HG03354 (cell line): Measurements from ENCODE around the gene KRT27.

ENCODE experiments used
- ATAC-seq: cut with Tn5 transposase; IDR thresholded peaks from one replicate; pipeline ENCODE4 v1.9.1; 2021; ENCODE audit warnings: mild to moderate bottlenecking; ENCODE audit not compliant: unreplicated experiment, poor library complexity, severe bottlenecking

KRT27 gene

GRCh38 chr17:40812639-40813038 lies 30.3 kb upstream of the KRT27 start:
- ATAC-seq, result no peak

GRCh38 chr17:40810494-40810893 lies 28.1 kb upstream of the KRT27 start:
- no peak for ATAC-seq

- ATAC-seq, result no peak
Measured at GRCh38 chr17:40809721-40810421, 27.5 kb upstream of the KRT27 start.

GRCh38 chr17:40806131-40806530 lies 23.8 kb upstream of the KRT27 start:
- ATAC-seq, result no peak

GRCh38 chr17:40803617-40804082 lies 21.3 kb upstream of the KRT27 start:
- no peak for ATAC-seq

GRCh38 chr17:40801157-40801556 lies 18.8 kb upstream of the KRT27 start:
- ATAC-seq, result no peak

GRCh38 chr17:40800381-40800780 lies 18.0 kb upstream of the KRT27 start:
- no peak for ATAC-seq

GRCh38 chr17:40799859-40800258 lies 17.5 kb upstream of the KRT27 start, which contains the start of gene KRT28:
KRT28 (minus strand) TSS chr17:40799959; CDS start chr17:40799893, 66 bp downstream.
- no peak for ATAC-seq

- no peak for ATAC-seq
Measured at GRCh38 chr17:40796846-40797245, 14.5 kb upstream of the KRT27 start.

- no peak for ATAC-seq
Measured at GRCh38 chr17:40795019-40795667, 12.8 kb upstream of the KRT27 start.

- no peak for ATAC-seq
Measured at GRCh38 chr17:40794466-40794865, 12.1 kb upstream of the KRT27 start.

- no peak for ATAC-seq
Measured at GRCh38 chr17:40793832-40794231, 11.5 kb upstream of the KRT27 start.

GRCh38 chr17:40791787-40792436 lies 9.6 kb upstream of the KRT27 start:
- no peak for ATAC-seq

GRCh38 chr17:40791111-40791510 lies 8.8 kb upstream of the KRT27 start:
- ATAC-seq, result no peak

GRCh38 chr17:40779181-40779909 lies 3.0 kb downstream of the KRT27 start:
- no peak for ATAC-seq

GRCh38 chr17:40778461-40778860 lies 3.9 kb downstream of the KRT27 start:
- no peak for ATAC-seq

- no peak for ATAC-seq
Measured at GRCh38 chr17:40777971-40778370, 4.4 kb downstream of the KRT27 start.

GRCh38 chr17:40777459-40777858 lies 4.9 kb downstream of the KRT27 start:
- ATAC-seq, result no peak

GRCh38 chr17:40775945-40776344 lies 6.4 kb downstream of the KRT27 start:
- no peak for ATAC-seq

GRCh38 chr17:40772101-40772500 lies 10.2 kb downstream of the KRT27 start, which contains the start of gene KRT26:
KRT26 (minus strand) TSS chr17:40772201; CDS start chr17:40772113, 88 bp downstream.
- no peak for ATAC-seq
